GM12878 (cell line): ENCODE measurements around the gene SMIM12. TPM values are rescaled to one million over a fixed set of nuclear protein-coding genes. Genes with fewer than 3 reads are reported as not detected.

Experiments used
- ATAC-seq: fragments of 200-7000 bp; cut with Tn5 transposase; 3 replicates; pipeline ENCODE4 v1.9.1; 2020; ENCODE audit warnings: mild to moderate bottlenecking, moderate library complexity
- BruUV-seq: library from RNA; stranded (reverse); fragments of 400-500 nt; replicated peaks from 2 replicates; lab custom pipeline; 2021; lab: Mats Ljungman, UMichigan
- CTCF ChIA-PET: fragments of 300-600 bp; sonication (Branson Sonifier 250); formaldehyde crosslinking; extraction: SDS; loops from one replicate; lab custom pipeline; 2021; ENCODE audit warnings: inconsistent platforms; lab: Yijun Ruan, JAX
- POLR2A ChIA-PET: fragments of 350-600 bp; formaldehyde crosslinking; extraction: SDS; loops from one replicate; lab custom pipeline; 2021; ENCODE audit warnings: inconsistent platforms; lab: Charles Lee
- RAD21 ChIA-PET: fragments of 300-600 bp; sonication (Branson Sonifier 250); formaldehyde crosslinking; loops from one replicate; lab custom pipeline; 2023; ENCODE audit warnings: antibody characterized with exemption; ENCODE audit not compliant: unreplicated experiment; lab: Charles Lee
- SMC1A ChIA-PET: fragments of 300-600 bp; sonication (Branson Sonifier 250); formaldehyde crosslinking; loops from one replicate; lab custom pipeline; 2023; ENCODE audit not compliant: unreplicated experiment, uncharacterized antibody; lab: Charles Lee
- DNase-seq: peaks from one replicate; pipeline ENCODE4 v3.0.0-alpha.2; 2011; ENCODE audit warnings: low read depth, low spot score
- FAIRE-seq: peaks from 3 replicates; lab custom pipeline; 2011; peaks lifted over from hg19 to GRCh38; lab: Jason Lieb, UNC
- H2AFZ ChIP-seq: 2 replicates; pipeline ENCODE4 v1.6.0; 2011; ENCODE audit warnings: low read depth, low read length, control low read depth; ENCODE audit not compliant: control insufficient read depth
- H3K27ac ChIP-seq: 2 replicates; pipeline ENCODE4 v1.5.1; 2011; ENCODE audit warnings: control low read depth; ENCODE audit not compliant: control insufficient read depth, insufficient read depth
- H3K27me3 ChIP-seq, 2 experiments: replicated peaks in 1 of 2; 2 replicates each; pipeline versions ENCODE4 v1.6.0 to v1.6.1; 2011; ENCODE audit warnings: low read length in 1 of 2; ENCODE audit not compliant: control insufficient read depth in 2 of 2, insufficient read depth in 2 of 2
- H3K36me3 ChIP-seq, 2 experiments: 2 replicates each; pipeline ENCODE4 v1.5.1; 2011; ENCODE audit warnings: low read length in 1 of 2; ENCODE audit not compliant: control insufficient read depth in 2 of 2, insufficient read depth in 2 of 2
- H3K4me1 ChIP-seq: 2 replicates; pipeline ENCODE4 v1.6.1; 2011; ENCODE audit warnings: mild to moderate bottlenecking, low read length, moderate library complexity, mixed read lengths; ENCODE audit not compliant: control insufficient read depth, insufficient read depth
- H3K4me2 ChIP-seq: 2 replicates; pipeline ENCODE4 v1.6.0; 2011; ENCODE audit warnings: control low read depth; ENCODE audit not compliant: control insufficient read depth, insufficient read depth
- H3K4me3 ChIP-seq: fragments of 200-600 bp; sonication (generic); 2 replicates; pipeline ENCODE4 v1.5.1; 2016
- H3K79me2 ChIP-seq: 2 replicates; pipeline ENCODE4 v1.6.0; 2011; ENCODE audit warnings: low read length; ENCODE audit not compliant: control insufficient read depth, insufficient read depth
- H3K9ac ChIP-seq: 2 replicates; pipeline ENCODE4 v1.8.0; 2011; ENCODE audit warnings: low read length, control low read depth, mixed read lengths; ENCODE audit not compliant: control insufficient read depth, insufficient read depth
- H3K9me3 ChIP-seq: replicated peaks from 3 replicates; pipeline ENCODE4 v1.5.1; 2011; ENCODE audit warnings: mild to moderate bottlenecking, low read length; ENCODE audit not compliant: control insufficient read depth, insufficient read depth
- H4K20me1 ChIP-seq: 2 replicates; pipeline ENCODE4 v1.6.0; 2011; ENCODE audit not compliant: control insufficient read depth, insufficient read depth
- BRCA1 ChIP-seq: IDR thresholded peaks from 2 replicates; pipeline ENCODE4 v1.6.1; 2011; ENCODE audit warnings: low read depth, low read length, improper control_type of control experiment
- EZH2 ChIP-seq: IDR thresholded peaks from 2 replicates; pipeline ENCODE4 v1.6.1; 2012; ENCODE audit warnings: low read depth, mild to moderate bottlenecking, control low read depth, inconsistent platforms, low read length, borderline replicate concordance; ENCODE audit not compliant: control insufficient read depth
- GABPA ChIP-seq: IDR thresholded peaks from 2 replicates; pipeline ENCODE4 v1.6.1; 2014; ENCODE audit warnings: antibody characterized with exemption, low read depth, mild to moderate bottlenecking, inconsistent platforms
- HDGF ChIP-seq: fragments of 450-650 bp; IDR thresholded peaks from 2 replicates; pipeline ENCODE4 v1.6.1; 2016; ENCODE audit warnings: antibody characterized with exemption
- IKZF1 ChIP-seq: fragments of 450-650 bp; conservative IDR thresholded peaks from 2 replicates; pipeline ENCODE4 v1.6.1; 2017; ENCODE audit warnings: antibody characterized with exemption, mild to moderate bottlenecking
- NFYA ChIP-seq: IDR thresholded peaks from 2 replicates; pipeline ENCODE4 v1.6.1; 2011; ENCODE audit warnings: low read depth, mild to moderate bottlenecking, low read length, improper control_type of control experiment, borderline replicate concordance
- NR2C2 ChIP-seq: IDR thresholded peaks from 2 replicates; pipeline ENCODE4 v1.6.1; 2011; ENCODE audit warnings: borderline replicate concordance, low read depth; ENCODE audit not compliant: control insufficient read depth, insufficient read length
- NRF1 ChIP-seq: conservative IDR thresholded peaks from 2 replicates; pipeline ENCODE4 v1.6.1; 2011; ENCODE audit warnings: mild to moderate bottlenecking, low read depth, low read length, improper control_type of control experiment
- POLR2AphosphoS5 ChIP-seq: IDR thresholded peaks from 2 replicates; pipeline ENCODE4 v1.6.1; 2011; ENCODE audit warnings: mild to moderate bottlenecking, low read length, inconsistent platforms
- RELA ChIP-seq: fragments of 450-650 bp; IDR thresholded peaks from 2 replicates; pipeline ENCODE4 v1.8.0; 2014; ENCODE audit warnings: borderline replicate concordance; ENCODE audit not compliant: partially characterized antibody
- SMAD5 ChIP-seq: IDR thresholded peaks from 2 replicates; pipeline ENCODE4 v1.6.1; 2016; ENCODE audit warnings: antibody characterized with exemption, low read depth
- SMARCA5 ChIP-seq: fragments of 450-650 bp; IDR thresholded peaks from 2 replicates; pipeline ENCODE4 v1.6.1; 2017; ENCODE audit warnings: mild to moderate bottlenecking
- USF1 ChIP-seq: IDR thresholded peaks from 2 replicates; pipeline ENCODE4 v1.6.1; 2011; ENCODE audit warnings: borderline replicate concordance, low read depth, mild to moderate bottlenecking, moderate library complexity, mixed read lengths, low read length; ENCODE audit not compliant: insufficient read depth; ENCODE audit errors: extremely low read length
- WGBS: methylation state at CpG from one replicate; pipeline ENCODE4 v1.1.6; 2016; ENCODE audit warnings: low lambda C conversion rate; ENCODE audit not compliant: insufficient replicate concordance, insufficient coverage; ENCODE audit errors: missing lambda C conversion rate; 5-methylcytosine and 5-hydroxymethylcytosine counted together
- in situ Hi-C: fragments of 300-500 bp; cut with MboI; formaldehyde crosslinking; loops from 9 replicates; pipeline ENCODE4 v1.14.3; 2018; ENCODE audit warnings: mixed read lengths
- intact Hi-C: fragments of 100-400 bp; cut with micrococcal nuclease; formaldehyde crosslinking; loops from one replicate; pipeline ENCODE4 v1.14.2; 2022; ENCODE audit not compliant: unreplicated experiment
- polyA plus RNA-seq, 11 experiments: library from polyadenylated mRNA; depleted of rRNA in 4 of 11; unstranded in 6 of 11; stranded (reverse) in 5 of 11; fragments of >200 nt; fragmentation: Nextera tagmentation in 4 of 11; fragmentation: Illumina TruSeq in 1 of 11; extraction: Ambion mirVana in 4 of 11; extraction: Trizol in 1 of 11; gene quantifications; 1 replicate in 1 of 11; 2 replicates in 10 of 11; pipeline versions ENCODE4 v1.2.1 to v1.2.3, GENCODE V29; 2011 to 2016; ENCODE audit warnings: inconsistent platforms in 2 of 11, missing spikeins in 2 of 11, low read depth in 1 of 11
- total RNA-seq, 4 experiments: library from RNA; depleted of rRNA in 3 of 4; stranded (reverse); fragments of >200 nt in 3 of 4; fragmentation: Illumina TruSeq in 1 of 4; extraction: Trizol in 1 of 4; gene quantifications; 2 replicates each; pipeline versions ENCODE4 v1.2.1 to v1.2.3, GENCODE V29; 2013 to 2021
- TF ChIP-seq, protein P1 (sequence below): fragments of 450-650 bp; formaldehyde crosslinking; IDR thresholded peaks from 2 replicates; pipeline ENCODE4 v1.4.0; 2022; ENCODE audit warnings: mild to moderate bottlenecking, moderate library complexity
- TF ChIP-seq, protein P2 (sequence below): fragments of 450-650 bp; IDR thresholded peaks from 2 replicates; pipeline ENCODE4 v1.6.1; 2017; ENCODE audit warnings: borderline replicate concordance
- TF ChIP-seq, protein P3 (sequence below): fragments of 450-650 bp; IDR thresholded peaks from 2 replicates; pipeline ENCODE4 v1.6.1; 2016; ENCODE audit warnings: mild to moderate bottlenecking, moderate library complexity, borderline replicate concordance

SMIM12 gene
- total and polyA plus RNA-seq, 10 of the 15 experiments (the other 5 are each of a cell fraction or from before 2014, with no cell fraction given): 26.1 to 81.5 (median 44.1) TPM

DNA sequence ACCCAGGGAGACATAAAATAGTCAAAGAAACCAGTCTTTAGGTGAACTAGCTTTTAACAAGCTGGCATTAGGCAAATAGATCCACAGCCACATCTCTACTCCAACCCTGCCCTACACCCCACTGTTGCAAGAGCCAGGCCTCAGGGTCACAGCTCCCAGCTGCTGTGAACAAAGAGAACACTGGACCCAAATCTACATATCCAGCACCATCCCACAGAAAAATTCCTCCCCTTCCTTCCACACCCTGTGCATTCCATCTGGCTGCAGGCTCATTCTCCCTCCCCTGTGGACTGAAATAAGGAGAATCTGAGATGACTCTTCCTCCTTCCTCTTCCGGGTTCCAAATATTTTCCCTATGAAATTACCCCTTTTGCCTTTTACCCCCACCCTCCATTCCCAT, 46.7 kb upstream of the SMIM12 start:
- FAIRE-seq: no peak
- ChIA-PET SMC1A (no interaction called here), CTCF (no interaction called here), POLR2A (no interaction called here), RAD21 (no interaction called here)
- no peak overlapping the region for H3K4me2 ChIP-seq
- no peaks in the 10 kb centered on the region for H3K36me3 ChIP-seq
- H3K79me2 ChIP-seq: no peaks in the 10 kb centered on the region
- no peaks in the 10 kb centered on the region for H3K4me1 ChIP-seq
- no peak for DNase-seq
- in situ Hi-C loops: no loop called here
- intact Hi-C loops: no loop called here
- no peak overlapping the region for H3K4me3 ChIP-seq
- 60% methylated on average over 1 of the region's 1 CpG for WGBS
- no peaks in the 10 kb centered on the region for H4K20me1 ChIP-seq
- no peaks in the 10 kb centered on the region for H3K9me3 ChIP-seq
- BruUV-seq: no TSS peak
- peaks cover 0 to 8% of the 10 kb centered on the region in 2 experiments; a peak in 2 of 4 replicates for H3K27me3 ChIP-seq
- H3K27ac ChIP-seq: no peak overlapping the region
- H2AFZ ChIP-seq: no peak overlapping the region
- no peak overlapping the region for H3K9ac ChIP-seq
- no peak for ATAC-seq
- TF ChIP-seq SMAD5 (no peak), BRCA1 (no peak), USF1 (no peak), NR2C2 (no peak), SMARCA5 (no peak), EZH2 (no peak), HDGF (no peak), IKZF1 (no peak), NFYA (no peak), POLR2AphosphoS5 (no peak), GABPA (no peak), NRF1 (no peak), RELA (no peak)
- TF ChIP-seq, protein P1, sequence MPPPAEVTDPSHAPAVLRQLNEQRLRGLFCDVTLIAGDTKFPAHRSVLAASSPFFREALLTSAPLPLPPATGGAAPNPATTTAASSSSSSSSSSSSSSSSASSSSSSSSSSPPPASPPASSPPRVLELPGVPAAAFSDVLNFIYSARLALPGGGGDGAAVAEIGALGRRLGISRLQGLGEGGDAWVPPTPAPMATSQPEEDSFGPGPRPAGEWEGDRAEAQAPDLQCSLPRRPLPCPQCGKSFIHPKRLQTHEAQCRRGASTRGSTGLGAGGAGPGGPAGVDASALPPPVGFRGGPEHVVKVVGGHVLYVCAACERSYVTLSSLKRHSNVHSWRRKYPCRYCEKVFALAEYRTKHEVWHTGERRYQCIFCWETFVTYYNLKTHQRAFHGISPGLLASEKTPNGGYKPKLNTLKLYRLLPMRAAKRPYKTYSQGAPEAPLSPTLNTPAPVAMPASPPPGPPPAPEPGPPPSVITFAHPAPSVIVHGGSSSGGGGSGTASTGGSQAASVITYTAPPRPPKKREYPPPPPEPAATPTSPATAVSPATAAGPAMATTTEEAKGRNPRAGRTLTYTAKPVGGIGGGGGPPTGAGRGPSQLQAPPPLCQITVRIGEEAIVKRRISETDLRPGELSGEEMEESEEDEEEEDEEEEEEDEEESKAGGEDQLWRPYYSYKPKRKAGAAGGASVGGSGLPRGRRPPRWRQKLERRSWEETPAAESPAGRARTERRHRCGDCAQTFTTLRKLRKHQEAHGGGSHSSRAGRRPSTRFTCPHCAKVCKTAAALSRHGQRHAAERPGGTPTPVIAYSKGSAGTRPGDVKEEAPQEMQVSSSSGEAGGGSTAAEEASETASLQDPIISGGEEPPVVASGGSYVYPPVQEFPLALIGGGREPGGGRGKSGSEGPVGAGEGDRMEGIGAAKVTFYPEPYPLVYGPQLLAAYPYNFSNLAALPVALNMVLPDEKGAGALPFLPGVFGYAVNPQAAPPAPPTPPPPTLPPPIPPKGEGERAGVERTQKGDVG (CRISPR knock-in tag): no peak
- TF ChIP-seq, protein P2, sequence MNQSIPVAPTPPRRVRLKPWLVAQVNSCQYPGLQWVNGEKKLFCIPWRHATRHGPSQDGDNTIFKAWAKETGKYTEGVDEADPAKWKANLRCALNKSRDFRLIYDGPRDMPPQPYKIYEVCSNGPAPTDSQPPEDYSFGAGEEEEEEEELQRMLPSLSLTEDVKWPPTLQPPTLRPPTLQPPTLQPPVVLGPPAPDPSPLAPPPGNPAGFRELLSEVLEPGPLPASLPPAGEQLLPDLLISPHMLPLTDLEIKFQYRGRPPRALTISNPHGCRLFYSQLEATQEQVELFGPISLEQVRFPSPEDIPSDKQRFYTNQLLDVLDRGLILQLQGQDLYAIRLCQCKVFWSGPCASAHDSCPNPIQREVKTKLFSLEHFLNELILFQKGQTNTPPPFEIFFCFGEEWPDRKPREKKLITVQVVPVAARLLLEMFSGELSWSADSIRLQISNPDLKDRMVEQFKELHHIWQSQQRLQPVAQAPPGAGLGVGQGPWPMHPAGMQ: no peak
- TF ChIP-seq, protein P3, sequence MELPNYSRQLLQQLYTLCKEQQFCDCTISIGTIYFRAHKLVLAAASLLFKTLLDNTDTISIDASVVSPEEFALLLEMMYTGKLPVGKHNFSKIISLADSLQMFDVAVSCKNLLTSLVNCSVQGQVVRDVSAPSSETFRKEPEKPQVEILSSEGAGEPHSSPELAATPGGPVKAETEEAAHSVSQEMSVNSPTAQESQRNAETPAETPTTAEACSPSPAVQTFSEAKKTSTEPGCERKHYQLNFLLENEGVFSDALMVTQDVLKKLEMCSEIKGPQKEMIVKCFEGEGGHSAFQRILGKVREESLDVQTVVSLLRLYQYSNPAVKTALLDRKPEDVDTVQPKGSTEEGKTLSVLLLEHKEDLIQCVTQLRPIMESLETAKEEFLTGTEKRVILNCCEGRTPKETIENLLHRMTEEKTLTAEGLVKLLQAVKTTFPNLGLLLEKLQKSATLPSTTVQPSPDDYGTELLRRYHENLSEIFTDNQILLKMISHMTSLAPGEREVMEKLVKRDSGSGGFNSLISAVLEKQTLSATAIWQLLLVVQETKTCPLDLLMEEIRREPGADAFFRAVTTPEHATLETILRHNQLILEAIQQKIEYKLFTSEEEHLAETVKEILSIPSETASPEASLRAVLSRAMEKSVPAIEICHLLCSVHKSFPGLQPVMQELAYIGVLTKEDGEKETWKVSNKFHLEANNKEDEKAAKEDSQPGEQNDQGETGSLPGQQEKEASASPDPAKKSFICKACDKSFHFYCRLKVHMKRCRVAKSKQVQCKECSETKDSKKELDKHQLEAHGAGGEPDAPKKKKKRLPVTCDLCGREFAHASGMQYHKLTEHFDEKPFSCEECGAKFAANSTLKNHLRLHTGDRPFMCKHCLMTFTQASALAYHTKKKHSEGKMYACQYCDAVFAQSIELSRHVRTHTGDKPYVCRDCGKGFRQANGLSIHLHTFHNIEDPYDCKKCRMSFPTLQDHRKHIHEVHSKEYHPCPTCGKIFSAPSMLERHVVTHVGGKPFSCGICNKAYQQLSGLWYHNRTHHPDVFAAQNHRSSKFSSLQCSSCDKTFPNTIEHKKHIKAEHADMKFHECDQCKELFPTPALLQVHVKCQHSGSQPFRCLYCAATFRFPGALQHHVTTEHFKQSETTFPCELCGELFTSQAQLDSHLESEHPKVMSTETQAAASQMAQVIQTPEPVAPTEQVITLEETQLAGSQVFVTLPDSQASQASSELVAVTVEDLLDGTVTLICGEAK: no peak
